DOHH2 (cell line): ENCODE data around the gene SLC6A12.

Experiments used
- H3F3A ChIP-seq: fragments of 200-600 bp; sonication (generic), shearing (Covaris generic); 2 replicates; pipeline ENCODE4 v1.6.0; 2016; ENCODE audit warnings: antibody characterized with exemption, mild to moderate bottlenecking; ENCODE audit not compliant: control insufficient read depth, insufficient read depth
- H3K27ac ChIP-seq: fragments of 200-600 bp; sonication (generic); 2 replicates; pipeline ENCODE4 v1.5.1; 2014; ENCODE audit warnings: low read depth, mild to moderate bottlenecking, low read length, moderate library complexity
- H3K27me3 ChIP-seq: fragments of 200-600 bp; sonication (generic); 2 replicates; pipeline ENCODE4 v1.6.1; 2014; ENCODE audit warnings: mild to moderate bottlenecking, low read length, mixed read lengths; ENCODE audit not compliant: control insufficient read depth
- H3K36me3 ChIP-seq: fragments of 200-600 bp; sonication (generic); 2 replicates; pipeline ENCODE4 v1.6.1; 2014; ENCODE audit warnings: mild to moderate bottlenecking, low read length, moderate library complexity, mixed read lengths; ENCODE audit not compliant: control insufficient read depth
- H3K4me1 ChIP-seq: fragments of 200-600 bp; sonication (generic); 2 replicates; pipeline ENCODE4 v1.6.1; 2014; ENCODE audit warnings: mild to moderate bottlenecking, low read length, mixed read lengths; ENCODE audit not compliant: control insufficient read depth
- H3K4me2 ChIP-seq: fragments of 200-600 bp; sonication (generic); 2 replicates; pipeline ENCODE4 v1.6.0; 2014; ENCODE audit warnings: mild to moderate bottlenecking, low read length, moderate library complexity
- H3K4me3 ChIP-seq: fragments of 200-600 bp; sonication (generic); 2 replicates; pipeline ENCODE4 v1.5.1; 2014; ENCODE audit warnings: mild to moderate bottlenecking, low read length, mixed read lengths
- H3K79me2 ChIP-seq: fragments of 200-600 bp; sonication (generic); 2 replicates; pipeline ENCODE4 v1.6.1; 2014; ENCODE audit warnings: mild to moderate bottlenecking, low read length, mixed read lengths; ENCODE audit not compliant: control insufficient read depth
- H3K9me2 ChIP-seq: fragments of 200-600 bp; sonication (generic); replicated peaks from 2 replicates; pipeline ENCODE4 v1.6.1; 2014; ENCODE audit warnings: mild to moderate bottlenecking, low read length, mixed read lengths; ENCODE audit not compliant: control insufficient read depth
- H3K9me3 ChIP-seq: fragments of 200-600 bp; sonication (generic); 2 replicates; pipeline ENCODE4 v1.6.1; 2014; ENCODE audit warnings: antibody characterized with exemption, low read length, mixed read lengths; ENCODE audit not compliant: control insufficient read depth, insufficient read depth
- H4K20me1 ChIP-seq: fragments of 200-600 bp; sonication (generic); 2 replicates; pipeline ENCODE4 v1.6.0; 2014; ENCODE audit warnings: low read depth, mild to moderate bottlenecking, antibody characterized with exemption, low read length, moderate library complexity; ENCODE audit not compliant: control insufficient read depth, insufficient read depth
- CTCF ChIP-seq: fragments of 200-600 bp; sonication (generic); IDR thresholded peaks from one replicate; pipeline ENCODE4 v1.5.1; 2014; ENCODE audit warnings: antibody characterized with exemption, mild to moderate bottlenecking, low read depth, low read length; ENCODE audit not compliant: poor library complexity, severe bottlenecking
- EZH2phosphoT487 ChIP-seq: fragments of 200-600 bp; sonication (generic); IDR thresholded peaks from 2 replicates; pipeline ENCODE4 v1.6.1; 2017; ENCODE audit warnings: borderline replicate concordance, mild to moderate bottlenecking, antibody characterized with exemption, low read length, moderate library complexity, mixed read lengths

Gene SLC6A12

GRCh38 chr12:155646-156045 is 58.3 kb downstream of the SLC6A12 start:
- no peaks in the 10 kb centered on the region for H3K36me3 ChIP-seq
- H3K9me3 ChIP-seq: no peaks in the 10 kb centered on the region
- H3F3A ChIP-seq: no peaks in the 10 kb centered on the region
- no peaks in the 10 kb centered on the region for H3K9me2 ChIP-seq
- no peaks in the 10 kb centered on the region for H4K20me1 ChIP-seq
- no peak overlapping the region for H3K4me2 ChIP-seq
- H3K27ac ChIP-seq: no peak overlapping the region
- TF ChIP-seq EZH2phosphoT487: no peak
- no peak for TF ChIP-seq CTCF
- no peaks in the 10 kb centered on the region for H3K27me3 ChIP-seq
- H3K4me1 ChIP-seq: no peaks in the 10 kb centered on the region
- H3K79me2 ChIP-seq: no peaks in the 10 kb centered on the region
- no peak overlapping the region for H3K4me3 ChIP-seq

- no peaks in the 10 kb centered on the region for H3K36me3 ChIP-seq
- no peak overlapping the region for H3K4me2 ChIP-seq
- H3K27ac ChIP-seq: no peak overlapping the region
- no peak overlapping the region for H3K4me3 ChIP-seq
- no peaks in the 10 kb centered on the region for H3K9me2 ChIP-seq
- H3F3A ChIP-seq: no peaks in the 10 kb centered on the region
- TF ChIP-seq CTCF (no peak), EZH2phosphoT487 (no peak)
- H3K27me3 ChIP-seq: no peaks in the 10 kb centered on the region
- no peaks in the 10 kb centered on the region for H4K20me1 ChIP-seq
- H3K4me1 ChIP-seq: no peaks in the 10 kb centered on the region
- no peaks in the 10 kb centered on the region for H3K79me2 ChIP-seq
- no peaks in the 10 kb centered on the region for H3K9me3 ChIP-seq
These were observed 59.0 kb downstream of the SLC6A12 start for GRCh38 chr12:155006-155405.

GRCh38 chr12:154058-154457 is 59.9 kb downstream of the SLC6A12 start:
- TF ChIP-seq EZH2phosphoT487 (no peak), CTCF (no peak)
- Histone ChIP-seq H3K36me3 (no peaks in the 10 kb centered on the region), H3K9me2 (no peaks in the 10 kb centered on the region), H3K4me3 (no peak overlapping the region), H3K4me1 (no peaks in the 10 kb centered on the region), H3K9me3 (no peaks in the 10 kb centered on the region), H3K27me3 (no peaks in the 10 kb centered on the region), H3K79me2 (no peaks in the 10 kb centered on the region), H3K27ac (no peak overlapping the region), H4K20me1 (no peaks in the 10 kb centered on the region), H3F3A (no peaks in the 10 kb centered on the region), H3K4me2 (no peak overlapping the region)
